ENCODE data around the gene SPOCK1. TPM values are rescaled to one million over a fixed set of nuclear protein-coding genes. Genes with fewer than 3 reads are reported as not detected.

The SPOCK1 gene
- total and polyA plus RNA-seq, 2 experiments from 2014 or later: 4.1 to 14.0 TPM

DNA sequence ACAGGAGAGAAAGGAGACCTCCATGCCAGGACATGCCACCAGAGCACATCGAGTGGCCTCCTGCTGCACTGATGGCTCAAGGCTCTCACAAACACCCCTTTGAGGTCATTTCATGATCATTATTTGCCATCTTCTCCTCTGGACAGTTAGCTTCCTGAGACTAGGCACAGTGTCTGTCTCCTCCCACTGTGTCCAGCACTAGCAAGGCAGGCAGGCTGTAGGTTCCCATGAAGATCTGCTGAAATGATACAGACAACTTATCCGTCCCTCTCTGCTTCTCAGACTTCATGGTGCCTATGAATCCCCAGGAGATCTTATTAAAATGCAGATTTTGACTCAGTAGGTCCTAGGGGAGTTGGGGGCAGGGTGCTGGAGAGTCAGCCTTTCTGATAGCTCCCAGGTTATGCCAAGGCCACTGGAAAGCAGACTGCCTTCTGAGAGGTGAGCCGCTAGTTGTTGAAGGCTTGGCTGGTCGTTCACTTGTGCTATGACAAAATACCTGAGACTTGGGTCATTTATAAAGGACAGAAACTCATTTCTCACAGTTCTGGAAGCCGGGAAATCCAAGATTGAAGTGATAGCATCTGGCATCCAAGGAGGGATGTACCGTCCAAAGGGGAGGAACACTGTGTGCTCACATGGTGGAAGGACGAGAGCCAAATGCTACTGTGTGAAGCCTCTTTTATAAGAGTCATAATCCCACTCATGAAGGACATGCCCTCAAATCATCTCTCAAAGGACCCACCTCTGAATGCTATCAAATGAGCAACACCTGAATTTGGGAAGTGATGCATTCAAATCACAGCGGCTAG lies 183.4 kb downstream of the SPOCK1 start:
- Histone ChIP-seq H3K27me3 (no peaks in the 10 kb centered on the region), H3K9me3 (ENCODE audit: low read depth) (no peaks in the 10 kb centered on the region), H3K27ac (no peak overlapping the region), H3K36me3 (no peaks in the 10 kb centered on the region), H3K4me1 (ENCODE audit: low read depth) (no peaks in the 10 kb centered on the region), H3K4me3 (no peak overlapping the region)
- TF ChIP-seq, protein P1, sequence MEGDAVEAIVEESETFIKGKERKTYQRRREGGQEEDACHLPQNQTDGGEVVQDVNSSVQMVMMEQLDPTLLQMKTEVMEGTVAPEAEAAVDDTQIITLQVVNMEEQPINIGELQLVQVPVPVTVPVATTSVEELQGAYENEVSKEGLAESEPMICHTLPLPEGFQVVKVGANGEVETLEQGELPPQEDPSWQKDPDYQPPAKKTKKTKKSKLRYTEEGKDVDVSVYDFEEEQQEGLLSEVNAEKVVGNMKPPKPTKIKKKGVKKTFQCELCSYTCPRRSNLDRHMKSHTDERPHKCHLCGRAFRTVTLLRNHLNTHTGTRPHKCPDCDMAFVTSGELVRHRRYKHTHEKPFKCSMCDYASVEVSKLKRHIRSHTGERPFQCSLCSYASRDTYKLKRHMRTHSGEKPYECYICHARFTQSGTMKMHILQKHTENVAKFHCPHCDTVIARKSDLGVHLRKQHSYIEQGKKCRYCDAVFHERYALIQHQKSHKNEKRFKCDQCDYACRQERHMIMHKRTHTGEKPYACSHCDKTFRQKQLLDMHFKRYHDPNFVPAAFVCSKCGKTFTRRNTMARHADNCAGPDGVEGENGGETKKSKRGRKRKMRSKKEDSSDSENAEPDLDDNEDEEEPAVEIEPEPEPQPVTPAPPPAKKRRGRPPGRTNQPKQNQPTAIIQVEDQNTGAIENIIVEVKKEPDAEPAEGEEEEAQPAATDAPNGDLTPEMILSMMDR (IDR thresholded peaks at IDR 0.05; ENCODE audit: low read depth, low read length): no peak
- no peak for DNase-seq (ENCODE audit: low read depth in 1 of 2, low spot score in 1 of 2)

DNA sequence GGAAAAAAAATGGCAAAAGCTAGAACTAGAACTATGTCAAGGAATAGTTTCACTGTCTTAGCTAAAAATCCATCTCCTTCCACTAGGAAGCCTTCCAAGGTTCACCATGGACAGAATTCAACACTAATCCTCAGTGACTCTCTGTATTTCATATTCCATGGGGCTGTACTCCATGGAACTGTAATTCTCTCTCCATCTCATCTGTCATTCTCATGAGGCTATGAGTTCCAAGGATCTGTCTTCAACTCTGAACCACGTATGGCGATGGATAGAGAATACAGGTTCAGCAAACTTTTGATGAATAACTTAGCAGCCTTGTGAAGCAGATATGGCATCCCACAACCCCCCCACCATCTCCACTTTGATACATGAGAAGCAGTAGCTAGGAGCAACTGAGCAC lies 184.0 kb downstream of the SPOCK1 start:
- Histone ChIP-seq H3K9me3 (ENCODE audit: low read depth) (no peaks in the 10 kb centered on the region), H3K27me3 (no peaks in the 10 kb centered on the region), H3K4me1 (ENCODE audit: low read depth) (peaks cover 2% of the 10 kb centered on the region), H3K27ac (no peak overlapping the region), H3K4me3 (no peak overlapping the region), H3K36me3 (no peaks in the 10 kb centered on the region)
- no peak for DNase-seq (ENCODE audit: low read depth in 1 of 2, low spot score in 1 of 2)
- TF ChIP-seq, protein P1 (IDR thresholded peaks at IDR 0.05; ENCODE audit: low read depth, low read length): no peak

DNA sequence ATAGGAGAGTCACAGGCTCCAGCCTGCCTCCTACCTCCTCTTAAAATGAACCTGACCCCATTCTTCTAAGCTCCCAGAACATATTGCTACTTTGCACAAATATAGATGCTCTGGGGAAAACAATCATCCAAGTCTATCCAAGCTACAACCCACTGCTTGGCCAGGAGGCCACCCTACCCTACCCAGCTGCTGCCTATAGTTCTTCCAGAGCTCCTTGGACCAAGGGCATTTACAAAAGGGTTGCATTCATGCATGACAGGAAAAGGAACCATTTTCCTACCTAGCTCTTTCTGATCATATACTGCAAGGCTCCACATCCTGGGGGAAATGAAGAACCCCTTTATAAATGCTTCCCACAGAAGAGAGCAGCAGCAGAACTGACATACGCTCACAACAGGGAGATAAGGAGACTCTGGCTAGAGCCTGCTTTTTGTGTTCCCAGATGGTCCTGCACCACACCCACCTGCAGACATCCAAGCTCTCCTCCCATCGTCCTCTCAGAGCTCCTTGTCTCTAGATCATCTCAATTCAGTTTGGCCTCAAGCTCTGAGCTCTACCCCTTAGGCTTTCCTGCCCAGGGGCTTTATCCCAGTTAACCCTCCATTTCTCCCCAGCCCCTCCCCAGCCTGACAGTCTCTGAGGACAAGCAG lies 185.5 kb downstream of the SPOCK1 start:
- Histone ChIP-seq H3K4me3 (no peak overlapping the region), H3K27ac (no peak overlapping the region), H3K4me1 (ENCODE audit: low read depth) (peaks cover 6% of the 10 kb centered on the region), H3K27me3 (no peaks in the 10 kb centered on the region), H3K36me3 (no peaks in the 10 kb centered on the region), H3K9me3 (ENCODE audit: low read depth) (no peaks in the 10 kb centered on the region)
- DNase-seq (ENCODE audit: low read depth in 1 of 2, low spot score in 1 of 2): no peak
- TF ChIP-seq, protein P1 (IDR thresholded peaks at IDR 0.05; ENCODE audit: low read depth, low read length): no peak

DNA sequence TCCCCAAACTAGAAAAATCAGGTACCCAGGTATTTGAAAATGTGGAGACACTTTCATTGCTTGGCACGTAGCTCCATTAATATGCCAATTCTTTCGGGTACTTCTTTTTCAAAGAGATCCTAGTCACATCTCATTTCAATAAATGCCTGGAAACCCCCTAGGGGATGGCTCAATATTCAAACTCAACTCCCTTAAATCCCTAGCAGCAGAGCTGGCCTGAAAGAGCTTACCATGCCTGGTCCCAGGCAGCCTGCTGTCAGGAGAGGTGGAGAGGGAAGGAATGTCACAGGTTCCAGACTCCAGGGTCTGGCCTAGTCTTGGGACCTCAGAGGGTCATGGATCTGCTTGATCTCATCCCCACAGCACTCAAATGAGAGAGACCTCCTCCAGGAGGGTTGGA lies 187.1 kb downstream of the SPOCK1 start:
- TF ChIP-seq, protein P1 (IDR thresholded peaks at IDR 0.05; ENCODE audit: low read depth, low read length): no peak
- no peak for DNase-seq (ENCODE audit: low read depth in 1 of 2, low spot score in 1 of 2)
- H3K36me3 ChIP-seq: no peaks in the 10 kb centered on the region
- no peak overlapping the region for H3K27ac ChIP-seq
- H3K9me3 ChIP-seq (ENCODE audit: low read depth): no peaks in the 10 kb centered on the region
- no peaks in the 10 kb centered on the region for H3K27me3 ChIP-seq
- no peak overlapping the region for H3K4me3 ChIP-seq
- H3K4me1 ChIP-seq (ENCODE audit: low read depth): peaks cover 6% of the 10 kb centered on the region

DNA sequence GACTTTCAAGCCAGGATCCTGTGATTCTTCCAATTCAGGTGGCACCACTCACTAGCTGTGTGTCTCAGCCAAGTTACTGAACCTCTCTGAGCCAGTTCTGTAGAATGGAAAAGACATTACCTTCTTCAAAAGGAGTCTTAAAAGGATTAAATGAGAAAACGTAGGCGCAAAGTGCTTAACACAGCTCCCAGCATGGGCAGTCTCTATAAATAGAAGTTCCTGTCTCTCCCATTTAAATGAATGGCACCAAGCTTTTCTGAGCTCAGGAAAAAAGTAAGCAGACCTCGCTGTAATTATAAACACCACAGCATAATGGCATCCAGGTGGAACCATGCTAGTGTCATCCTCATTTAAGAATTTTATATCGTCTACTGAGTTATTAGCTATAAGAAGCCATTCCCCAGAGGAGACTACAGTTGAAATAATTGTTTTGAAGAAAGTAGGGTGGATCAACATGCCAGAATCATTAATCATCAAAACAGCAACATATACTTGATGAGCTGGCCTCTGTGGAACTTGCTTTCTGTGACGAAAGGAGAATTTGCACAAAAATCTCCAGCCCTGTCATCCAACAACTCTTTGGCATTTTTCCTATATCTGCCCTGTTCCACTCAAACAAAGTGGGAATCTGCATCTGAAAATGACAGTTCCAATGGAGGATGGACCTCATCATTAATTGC lies 188.9 kb downstream of the SPOCK1 start:
- no peak overlapping the region for H3K4me3 ChIP-seq
- H3K27me3 ChIP-seq: no peaks in the 10 kb centered on the region
- H3K27ac ChIP-seq: no peak overlapping the region

More for the DNA sequence above, 188.9 kb downstream of the SPOCK1 start:
- Histone ChIP-seq H3K36me3 (no peaks in the 10 kb centered on the region), H3K4me1 (ENCODE audit: low read depth) (peaks cover 6% of the 10 kb centered on the region), H3K9me3 (ENCODE audit: low read depth) (no peaks in the 10 kb centered on the region)
- peak in 1 of 2 donors; percentile 91 for DNase-seq (ENCODE audit: low read depth in 1 of 2, low spot score in 1 of 2)
- TF ChIP-seq, protein P1 (IDR thresholded peaks at IDR 0.05; ENCODE audit: low read depth, low read length): no peak
